H9 (cell line): ENCODE measurements around the gene BCAS3. TPM values are rescaled to one million over a fixed set of nuclear protein-coding genes. Genes with fewer than 3 reads are reported as not detected.

Experiments used
- DNase-seq: peaks from one replicate; pipeline ENCODE4 v3.0.0-alpha.2; 2017
- H2AFZ ChIP-seq: one replicate; pipeline ENCODE4 v1.6.1; 2013; ENCODE audit warnings: mild to moderate bottlenecking, low read length, control low read depth, moderate library complexity
- H2AK5ac ChIP-seq: 2 replicates; pipeline ENCODE4 v1.6.1; 2013; ENCODE audit warnings: low read length, control low read depth, mixed read lengths; ENCODE audit not compliant: insufficient read length
- H2BK120ac ChIP-seq: one replicate; pipeline ENCODE4 v1.6.1; 2013; ENCODE audit warnings: low read depth, mild to moderate bottlenecking, low read length, control low read depth, inconsistent platforms; ENCODE audit not compliant: poor library complexity, severe bottlenecking
- H2BK12ac ChIP-seq: 2 replicates; pipeline ENCODE4 v1.6.1; 2013; ENCODE audit warnings: low read length, control low read depth, mixed read lengths, low read depth; ENCODE audit not compliant: insufficient read length
- H2BK15ac ChIP-seq: 2 replicates; pipeline ENCODE4 v1.6.1; 2013; ENCODE audit warnings: low read depth, low read length, control low read depth
- H2BK20ac ChIP-seq: one replicate; pipeline ENCODE4 v1.6.1; 2013; ENCODE audit warnings: low read depth, mild to moderate bottlenecking, low read length, control low read depth, inconsistent platforms; ENCODE audit not compliant: poor library complexity, severe bottlenecking
- H2BK5ac ChIP-seq: 2 replicates; pipeline ENCODE4 v1.6.1; 2013; ENCODE audit warnings: low read length, control low read depth, mixed read lengths; ENCODE audit not compliant: insufficient read length
- H3K14ac ChIP-seq: 2 replicates; pipeline ENCODE4 v1.6.1; 2013; ENCODE audit warnings: low read length, control low read depth; ENCODE audit not compliant: insufficient read depth
- H3K18ac ChIP-seq: 2 replicates; pipeline ENCODE4 v1.6.1; 2013; ENCODE audit warnings: low read depth, mild to moderate bottlenecking, mixed read lengths, low read length, control low read depth; ENCODE audit not compliant: insufficient read length
- H3K23ac ChIP-seq: 2 replicates; pipeline ENCODE4 v1.6.1; 2013; ENCODE audit warnings: low read length, control low read depth, mixed read lengths, low read depth; ENCODE audit not compliant: insufficient read length
- H3K23me2 ChIP-seq: 2 replicates; pipeline ENCODE4 v1.6.1; 2013; ENCODE audit warnings: low read depth, mild to moderate bottlenecking, mixed read lengths, low read length, control low read depth; ENCODE audit not compliant: insufficient read length, poor library complexity, severe bottlenecking
- H3K27ac ChIP-seq: 2 replicates; pipeline ENCODE4 v1.5.1; 2013; ENCODE audit warnings: low read length, control low read depth, mixed read lengths, low read depth; ENCODE audit not compliant: insufficient read length
- H3K27me3 ChIP-seq: 2 replicates; pipeline ENCODE4 v1.6.1; 2013; ENCODE audit warnings: low read length, control low read depth, inconsistent platforms; ENCODE audit not compliant: insufficient read depth
- H3K4ac ChIP-seq: 2 replicates; pipeline ENCODE4 v1.6.1; 2013; ENCODE audit warnings: low read depth, mild to moderate bottlenecking, control low read depth, inconsistent platforms, low read length, moderate library complexity
- H3K4me1 ChIP-seq: 2 replicates; pipeline ENCODE4 v1.6.1; 2013; ENCODE audit warnings: low read length, control low read depth, inconsistent platforms; ENCODE audit not compliant: insufficient read depth
- H3K4me2 ChIP-seq: 2 replicates; pipeline ENCODE4 v1.6.1; 2013; ENCODE audit warnings: low read length, control low read depth, mixed read lengths; ENCODE audit not compliant: insufficient read length, insufficient read depth
- H3K56ac ChIP-seq: 2 replicates; pipeline ENCODE4 v1.6.1; 2013; ENCODE audit warnings: low read depth, mild to moderate bottlenecking, mixed read lengths, low read length, control low read depth; ENCODE audit not compliant: insufficient read length
- H3K79me1 ChIP-seq: 2 replicates; pipeline ENCODE4 v1.6.1; 2013; ENCODE audit warnings: low read depth, mild to moderate bottlenecking, moderate library complexity, low read length, control low read depth, inconsistent platforms; ENCODE audit not compliant: insufficient read depth, poor library complexity, severe bottlenecking
- H3K79me2 ChIP-seq: 2 replicates; pipeline ENCODE4 v1.6.1; 2013; ENCODE audit warnings: low read length, control low read depth, inconsistent platforms; ENCODE audit not compliant: insufficient read depth
- H3K9ac ChIP-seq: 2 replicates; pipeline ENCODE4 v1.6.1; 2013; ENCODE audit warnings: low read length, control low read depth, mixed read lengths; ENCODE audit not compliant: insufficient read length; ENCODE audit errors: extremely low read depth
- H3K9me3 ChIP-seq: one replicate; pipeline ENCODE4 v1.6.1; 2013; ENCODE audit warnings: low read depth, low read length, inconsistent platforms; ENCODE audit not compliant: control insufficient read depth
- H3T11ph ChIP-seq: one replicate; pipeline ENCODE4 v1.6.1; 2013; ENCODE audit warnings: mild to moderate bottlenecking, low read length, control low read depth, inconsistent platforms
- H4K20me1 ChIP-seq: one replicate; pipeline ENCODE4 v1.6.1; 2013; ENCODE audit not compliant: control insufficient read depth, insufficient read length, insufficient read depth
- H4K5ac ChIP-seq: 2 replicates; pipeline ENCODE4 v1.6.1; 2013; ENCODE audit warnings: low read depth, mild to moderate bottlenecking, mixed read lengths, low read length, control low read depth; ENCODE audit not compliant: insufficient read length
- H4K8ac ChIP-seq: replicated peaks from 2 replicates; pipeline ENCODE4 v1.6.1; 2013; ENCODE audit warnings: low read length, control low read depth, mixed read lengths, low read depth; ENCODE audit not compliant: insufficient read length
- H4K91ac ChIP-seq: 2 replicates; pipeline ENCODE4 v1.6.1; 2013; ENCODE audit warnings: low read depth, mild to moderate bottlenecking, moderate library complexity, mixed read lengths, low read length, control low read depth; ENCODE audit not compliant: insufficient read length
- H3K27ac Mint-ChIP-seq, 3 experiments: 2 replicates in 2 of 3; 3 replicates in 1 of 3; pipeline ENCODE4 v1.8.0; 2020 to 2021; ENCODE audit warnings: mixed read lengths in 3 of 3, mild to moderate bottlenecking in 1 of 3, moderate library complexity in 1 of 3
- H3K27me3 Mint-ChIP-seq: 2 replicates; pipeline ENCODE4 v1.8.0; 2021; ENCODE audit warnings: low read depth, mild to moderate bottlenecking, moderate library complexity, mixed read lengths
- H3K36me3 Mint-ChIP-seq, 3 experiments: 2 replicates in 2 of 3; 3 replicates in 1 of 3; pipeline ENCODE4 v1.8.0; 2020 to 2021; ENCODE audit warnings: low read depth in 3 of 3, mixed read lengths in 3 of 3; ENCODE audit not compliant: insufficient read depth in 1 of 3
- H3K4me1 Mint-ChIP-seq, 2 experiments: 2 replicates each; pipeline ENCODE4 v1.8.0; 2020; ENCODE audit warnings: mixed read lengths in 2 of 2
- H3K4me3 Mint-ChIP-seq, 2 experiments: 2 replicates in 1 of 2; 3 replicates in 1 of 2; pipeline ENCODE4 v1.8.0; 2020 to 2021; ENCODE audit warnings: mild to moderate bottlenecking in 2 of 2, mixed read lengths in 2 of 2, moderate library complexity in 1 of 2
- H3K9me3 Mint-ChIP-seq, 2 experiments: 2 replicates in 1 of 2; 3 replicates in 1 of 2; pipeline ENCODE4 v1.8.0; 2020; ENCODE audit warnings: mild to moderate bottlenecking in 2 of 2, mixed read lengths in 2 of 2, moderate library complexity in 1 of 2
- WGBS: extraction: QIAGEN DNeasy Blood & Tissue Kit; methylation state at CpG from one replicate; pipeline ENCODE4 v1.1.7; 2013; ENCODE audit warnings: missing lambda C conversion rate, low lambda C conversion rate, mixed read lengths; ENCODE audit not compliant: insufficient read length; ENCODE audit errors: extremely low coverage; 5-methylcytosine and 5-hydroxymethylcytosine counted together
- total RNA-seq: library from RNA; stranded (reverse); gene quantifications from 2 replicates; pipeline ENCODE4 v1.2.1, GENCODE V29; 2021
- TF ChIP-seq, protein P1 (sequence below): fragments of 200-600 bp; sonication (generic); conservative IDR thresholded peaks from 3 replicates; pipeline ENCODE4 v1.8.0; 2021; ENCODE audit warnings: antibody characterized with exemption, mild to moderate bottlenecking

Gene BCAS3
- total RNA-seq, 1 experiment from 2014 or later = 22.4 TPM

- no peak for DNase-seq
- no peak overlapping the region for H3K4me2 ChIP-seq
- no peak overlapping the region for H3K27ac ChIP-seq
- no peaks in the 10 kb centered on the region for H3K4me1 ChIP-seq
- no peak overlapping the region for H3K56ac ChIP-seq
- no peak overlapping the region for H3K14ac ChIP-seq
- no peak overlapping the region for H4K91ac ChIP-seq
- H3K18ac ChIP-seq = no peak overlapping the region
- H3K79me2 ChIP-seq = no peaks in the 10 kb centered on the region
- no peak overlapping the region for H3T11ph ChIP-seq
- no peak overlapping the region for H2AK5ac ChIP-seq
- Mint-ChIP-seq H3K4me3 (no peak overlapping the region), H3K27ac (no peak overlapping the region), H3K27me3 (no peaks in the 10 kb centered on the region; the same call in 1 of the 2 replicates), H3K9me3 (no peaks in the 10 kb centered on the region), H3K4me1 (peaks cover 22 to 23% of the 10 kb centered on the region in 2 experiments), H3K36me3 (no peaks in the 10 kb centered on the region)
- no peaks in the 10 kb centered on the region for H3K27me3 ChIP-seq
- no peaks in the 10 kb centered on the region for H3K79me1 ChIP-seq
- H2AFZ ChIP-seq = no peak overlapping the region
- no CpG with 5 or more reads among the region's 4 CpGs for WGBS
- H2BK15ac ChIP-seq = no peak overlapping the region
- H2BK5ac ChIP-seq = no peak overlapping the region
- TF ChIP-seq, protein P1, sequence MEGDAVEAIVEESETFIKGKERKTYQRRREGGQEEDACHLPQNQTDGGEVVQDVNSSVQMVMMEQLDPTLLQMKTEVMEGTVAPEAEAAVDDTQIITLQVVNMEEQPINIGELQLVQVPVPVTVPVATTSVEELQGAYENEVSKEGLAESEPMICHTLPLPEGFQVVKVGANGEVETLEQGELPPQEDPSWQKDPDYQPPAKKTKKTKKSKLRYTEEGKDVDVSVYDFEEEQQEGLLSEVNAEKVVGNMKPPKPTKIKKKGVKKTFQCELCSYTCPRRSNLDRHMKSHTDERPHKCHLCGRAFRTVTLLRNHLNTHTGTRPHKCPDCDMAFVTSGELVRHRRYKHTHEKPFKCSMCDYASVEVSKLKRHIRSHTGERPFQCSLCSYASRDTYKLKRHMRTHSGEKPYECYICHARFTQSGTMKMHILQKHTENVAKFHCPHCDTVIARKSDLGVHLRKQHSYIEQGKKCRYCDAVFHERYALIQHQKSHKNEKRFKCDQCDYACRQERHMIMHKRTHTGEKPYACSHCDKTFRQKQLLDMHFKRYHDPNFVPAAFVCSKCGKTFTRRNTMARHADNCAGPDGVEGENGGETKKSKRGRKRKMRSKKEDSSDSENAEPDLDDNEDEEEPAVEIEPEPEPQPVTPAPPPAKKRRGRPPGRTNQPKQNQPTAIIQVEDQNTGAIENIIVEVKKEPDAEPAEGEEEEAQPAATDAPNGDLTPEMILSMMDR = no peak
- no peak overlapping the region for H2BK12ac ChIP-seq
- H2BK20ac ChIP-seq = no peak overlapping the region
- H2BK120ac ChIP-seq = no peak overlapping the region
- no peaks in the 10 kb centered on the region for H3K9me3 ChIP-seq
- H3K9ac ChIP-seq = no peak overlapping the region
- H4K20me1 ChIP-seq = no peaks in the 10 kb centered on the region
- H3K23ac ChIP-seq = no peak overlapping the region
- H4K5ac ChIP-seq = no peak overlapping the region
- no peaks in the 10 kb centered on the region for H3K23me2 ChIP-seq
- H4K8ac ChIP-seq = no peak overlapping the region
- no peak overlapping the region for H3K4ac ChIP-seq
These were observed 507.7 kb downstream of the BCAS3 start for GRCh38 chr17:61185385-61185784.
